PC-9 (cell line): ENCODE data around the gene RNF112. TPM values are rescaled to one million over a fixed set of nuclear protein-coding genes. Genes with fewer than 3 reads are reported as not detected.
"Not testable (repeated sequence)": the region's sequence is repeated elsewhere in the genome, so short reads cannot be mapped to it uniquely, and the experiment has no call there.

Experiments
- BruUV-seq: library from RNA; stranded (reverse); fragments of 400-500 nt; replicated peaks from 2 replicates; lab custom pipeline; 2021; lab: Mats Ljungman, UMichigan
- CTCF ChIA-PET: fragments of 300-600 bp; sonication (Branson Sonifier 250); formaldehyde crosslinking; loops from one replicate; lab custom pipeline; 2022; ENCODE audit warnings: antibody characterized with exemption; lab: Charles Lee
- POLR2A ChIA-PET: fragments of 300-600 bp; sonication (Branson Sonifier 250); formaldehyde crosslinking; loops from one replicate; lab custom pipeline; 2022; ENCODE audit warnings: antibody characterized with exemption; ENCODE audit not compliant: unreplicated experiment; lab: Charles Lee
- DNase-seq, 2 experiments: peaks; one replicate each; pipeline versions ENCODE4 v3.0.0 to v3.0.0-alpha.2; 2015 to 2022; ENCODE audit warnings: mixed read lengths in 1 of 2
- H2AFZ ChIP-seq: fragments of 200-600 bp; sonication (generic); 2 replicates; pipeline ENCODE4 v1.8.1; 2017; ENCODE audit warnings: antibody characterized with exemption
- H3F3A ChIP-seq: fragments of 200-600 bp; sonication (generic); 2 replicates; pipeline ENCODE4 v1.8.1; 2017; ENCODE audit warnings: antibody characterized with exemption, mild to moderate bottlenecking, low read depth; ENCODE audit not compliant: insufficient read depth
- H3K27ac ChIP-seq: fragments of 200-600 bp; sonication (generic); 2 replicates; pipeline ENCODE4 v1.6.1; 2016; ENCODE audit warnings: mixed run types
- H3K27me3 ChIP-seq: fragments of 200-600 bp; sonication (generic); 2 replicates; pipeline ENCODE4 v1.6.1; 2016; ENCODE audit warnings: low read depth, mixed run types; ENCODE audit not compliant: insufficient read depth
- H3K36me3 ChIP-seq: fragments of 200-600 bp; sonication (generic); 2 replicates; pipeline ENCODE4 v1.6.1; 2016; ENCODE audit warnings: low read depth, mixed run types
- H3K4me1 ChIP-seq: fragments of 200-600 bp; sonication (generic); replicated peaks from 2 replicates; pipeline ENCODE4 v1.6.1; 2016; ENCODE audit warnings: mixed run types; ENCODE audit not compliant: insufficient read depth
- H3K4me2 ChIP-seq: fragments of 200-600 bp; sonication (generic); 2 replicates; pipeline ENCODE4 v1.6.1; 2017; ENCODE audit warnings: mixed run types
- H3K4me3 ChIP-seq: fragments of 200-600 bp; sonication (generic); 2 replicates; pipeline ENCODE4 v1.6.1; 2016; ENCODE audit warnings: mixed run types
- H3K79me2 ChIP-seq: fragments of 200-600 bp; sonication (generic); 2 replicates; pipeline ENCODE4 v1.6.1; 2017; ENCODE audit warnings: low read depth, mixed run types
- H3K9me2 ChIP-seq: fragments of 200-600 bp; sonication (generic); 2 replicates; pipeline ENCODE4 v1.8.1; 2017; ENCODE audit warnings: mild to moderate bottlenecking; ENCODE audit not compliant: insufficient read depth
- H3K9me3 ChIP-seq: fragments of 200-600 bp; sonication (generic); 2 replicates; pipeline ENCODE4 v1.8.1; 2016; ENCODE audit warnings: low read depth; ENCODE audit not compliant: insufficient read depth
- H4K20me1 ChIP-seq: fragments of 200-600 bp; sonication (generic); 2 replicates; pipeline ENCODE4 v1.8.1; 2017; ENCODE audit not compliant: insufficient read depth
- CTCF ChIP-seq: fragments of 200-600 bp; sonication (generic); conservative IDR thresholded peaks from 2 replicates; pipeline ENCODE4 v1.6.1; 2017; ENCODE audit warnings: mixed run types, antibody characterized with exemption, mild to moderate bottlenecking, moderate library complexity
- EZH2 ChIP-seq: fragments of 200-600 bp; sonication (generic); IDR thresholded peaks from 2 replicates; pipeline ENCODE4 v1.8.0; 2017; ENCODE audit warnings: antibody characterized with exemption, low read depth
- intact Hi-C: fragments of 100-400 bp; cut with micrococcal nuclease; formaldehyde crosslinking; loops from one replicate; pipeline ENCODE4 v1.10.0; 2022; ENCODE audit not compliant: unreplicated experiment
- total RNA-seq: library from RNA; stranded (reverse); gene quantifications from 2 replicates; pipeline ENCODE4 v1.2.3, GENCODE V29; 2021

Gene RNF112
- total RNA-seq, 1 experiment from 2014 or later, result 2.0 TPM

- CTCF ChIA-PET, result interaction anchor here (0.7 to 1.1 kb wide), 2 partner anchors 82 to 197 kb away, joined by 3 read pairs; no protein-coding TSS in a partner anchor
- H3K9me2 ChIP-seq, result no peaks in the 10 kb centered on the region
- no peaks in the 10 kb centered on the region for H3K36me3 ChIP-seq
- TF ChIP-seq CTCF (no peak), EZH2 (no peak)
- BruUV-seq, result no TSS peak
- peaks cover 10% of the 10 kb centered on the region; the same call in 1 of the 2 replicates for H3K9me3 ChIP-seq
- H3K27me3 ChIP-seq, result no peaks in the 10 kb centered on the region
- H3F3A ChIP-seq, result peaks cover 13% of the 10 kb centered on the region; the same call in 1 of the 2 replicates
- no peak for DNase-seq
- no peak overlapping the region for H3K4me2 ChIP-seq
- no peaks in the 10 kb centered on the region for H4K20me1 ChIP-seq
- H2AFZ ChIP-seq, result no peak overlapping the region
- no peak overlapping the region for H3K4me3 ChIP-seq
- H3K27ac ChIP-seq, result no peak overlapping the region
- peaks cover 24% of the 10 kb centered on the region for H3K4me1 ChIP-seq
- POLR2A ChIA-PET, result no interaction called here
- intact Hi-C loops, result loop anchor here (5.0 kb wide), 1 partner anchor 322 kb away; no protein-coding TSS in a partner anchor
- no peaks in the 10 kb centered on the region for H3K79me2 ChIP-seq
Measured at GRCh38 chr17:19445105-19445504, 34.1 kb downstream of the RNF112 start.

- H3K27me3 ChIP-seq, H3K9me2 ChIP-seq, H3K27ac ChIP-seq, H2AFZ ChIP-seq, H3K4me3 ChIP-seq, H3K79me2 ChIP-seq, H4K20me1 ChIP-seq, DNase-seq, H3K36me3 ChIP-seq, BruUV-seq: not testable (repeated sequence)
- Histone ChIP-seq H3K9me3 (peaks cover 10% of the 10 kb centered on the region; the same call in 1 of the 2 replicates), H3K4me2 (peak overlapping the region; percentile 65; the same call in 1 of the 2 replicates), H3K4me1 (peaks cover 24% of the 10 kb centered on the region), H3F3A (peaks cover 13% of the 10 kb centered on the region; the same call in 1 of the 2 replicates)
- ChIA-PET POLR2A (interaction anchor here (0.6 kb wide), 1 partner anchor 199 kb away, joined by 4 read pairs; no protein-coding TSS in a partner anchor), CTCF (interaction anchor here (3.3 kb wide), 1 partner anchor 84 kb away, joined by 19 read pairs; the partner anchor contains the start of gene B9D1)
- intact Hi-C loops, result loop anchor here (5.0 kb wide), 1 partner anchor 321 kb away; no protein-coding TSS in a partner anchor
Measured at GRCh38 chr17:19446577-19446976, 35.5 kb downstream of the RNF112 start.

GRCh38 chr17:19447085-19447583, 36.1 kb downstream of the RNF112 start:
- no peak overlapping the region for H3K4me3 ChIP-seq
- no peaks in the 10 kb centered on the region for H4K20me1 ChIP-seq
- DNase-seq, result peak; percentile 53 to 73
- BruUV-seq, result no TSS peak
- no peak for TF ChIP-seq EZH2
- peak; percentile 98 for TF ChIP-seq CTCF
- no peak overlapping the region for H3K27ac ChIP-seq
- H3K4me1 ChIP-seq, result peaks cover 24% of the 10 kb centered on the region
- H3K27me3 ChIP-seq, result no peaks in the 10 kb centered on the region
- H2AFZ ChIP-seq, result no peak overlapping the region
- peaks cover 10% of the 10 kb centered on the region; the same call in 1 of the 2 replicates for H3K9me3 ChIP-seq
- peak overlapping the region; percentile 65 for H3K4me2 ChIP-seq
- intact Hi-C loops, result loop anchor here (1.0 to 5.0 kb wide), 2 partner anchors 84 to 320 kb away; no protein-coding TSS in a partner anchor
- no peaks in the 10 kb centered on the region for H3K79me2 ChIP-seq
- peaks cover 13% of the 10 kb centered on the region; the same call in 1 of the 2 replicates for H3F3A ChIP-seq
- ChIA-PET POLR2A (interaction anchor here (0.6 kb wide), 1 partner anchor 199 kb away, joined by 4 read pairs; no protein-coding TSS in a partner anchor), CTCF (interaction anchor here (3.3 kb wide), 1 partner anchor 84 kb away, joined by 19 read pairs; the partner anchor contains the start of gene B9D1)
- H3K9me2 ChIP-seq, result no peaks in the 10 kb centered on the region
- H3K36me3 ChIP-seq, result no peaks in the 10 kb centered on the region
